Neural cell (in vitro differentiated cells): Measurements from ENCODE around the gene CDC25C. TPM values are rescaled to one million over a fixed set of nuclear protein-coding genes. Genes with fewer than 3 reads are reported as not detected.

Source experiments
- H2AFZ ChIP-seq: fragments of 200-600, 300-800 bp; sonication (generic), shearing (Covaris generic); 2 replicates; pipeline ENCODE4 v1.6.0; 2014; ENCODE audit warnings: low read depth, mild to moderate bottlenecking, antibody characterized with exemption, low read length, moderate library complexity
- H3F3A ChIP-seq: fragments of 200-600 bp; shearing (Covaris generic); 2 replicates; pipeline ENCODE4 v1.6.1; 2016; ENCODE audit warnings: mild to moderate bottlenecking, moderate library complexity, mixed read lengths, antibody characterized with exemption, low read length; ENCODE audit not compliant: insufficient read depth, poor library complexity, severe bottlenecking
- H3K27ac ChIP-seq: fragments of 200-600, 300-800 bp; sonication (generic), shearing (Covaris generic); 2 replicates; pipeline ENCODE4 v1.5.1; 2014; ENCODE audit warnings: mild to moderate bottlenecking, low read length, moderate library complexity
- H3K27me3 ChIP-seq: fragments of 300-800, 200-600 bp; sonication (generic), shearing (Covaris generic); 2 replicates; pipeline ENCODE4 v1.6.0; 2014; ENCODE audit warnings: mild to moderate bottlenecking, low read depth, low read length, moderate library complexity; ENCODE audit not compliant: insufficient read depth
- H3K36me3 ChIP-seq: fragments of 300-800, 200-600 bp; sonication (generic), shearing (Covaris generic); 2 replicates; pipeline ENCODE4 v1.5.1; 2014; ENCODE audit warnings: mild to moderate bottlenecking, antibody characterized with exemption, low read length, moderate library complexity; ENCODE audit not compliant: insufficient read depth
- H3K4me2 ChIP-seq: fragments of 300-800, 200-600 bp; sonication (generic), shearing (Covaris generic); 2 replicates; pipeline ENCODE4 v1.6.0; 2014; ENCODE audit warnings: mild to moderate bottlenecking, low read length
- H3K4me3 ChIP-seq: fragments of 300-800, 200-600 bp; sonication (generic), shearing (Covaris generic); 2 replicates; pipeline ENCODE4 v1.5.1; 2014; ENCODE audit warnings: mild to moderate bottlenecking, low read length, moderate library complexity
- H3K79me2 ChIP-seq: fragments of 200-600 bp; shearing (Covaris generic); replicated peaks from 2 replicates; pipeline ENCODE4 v1.6.0; 2014; ENCODE audit warnings: mild to moderate bottlenecking, low read length, moderate library complexity; ENCODE audit not compliant: insufficient read depth
- H3K9ac ChIP-seq: fragments of 300-800, 200-600 bp; sonication (generic), shearing (Covaris generic); 2 replicates; pipeline ENCODE4 v1.6.1; 2016; ENCODE audit warnings: mild to moderate bottlenecking, low read length, mixed read lengths
- H3K9me2 ChIP-seq: fragments of 200-600 bp; shearing (Covaris generic); 2 replicates; pipeline ENCODE4 v1.6.1; 2016; ENCODE audit warnings: mild to moderate bottlenecking, low read length, mixed read lengths; ENCODE audit not compliant: insufficient read depth
- H3K9me3 ChIP-seq: fragments of 200-600, 300-800 bp; sonication (generic), shearing (Covaris generic); 2 replicates; pipeline ENCODE4 v1.6.1; 2016; ENCODE audit warnings: mild to moderate bottlenecking, mixed run types, low read length, moderate library complexity, mixed read lengths
- H4K20me1 ChIP-seq: fragments of 200-600 bp; shearing (Covaris generic); 2 replicates; pipeline ENCODE4 v1.6.1; 2016; ENCODE audit warnings: mild to moderate bottlenecking, mixed run types; ENCODE audit not compliant: insufficient read depth
- EP300 ChIP-seq: fragments of 450-650 bp; conservative IDR thresholded peaks from 2 replicates; pipeline ENCODE4 v1.6.1; 2014; ENCODE audit warnings: antibody characterized with exemption, mild to moderate bottlenecking, moderate library complexity; ENCODE audit not compliant: poor library complexity, severe bottlenecking
- EZH2 ChIP-seq: fragments of 200-600, 300-800 bp; shearing (Covaris generic), sonication (generic); IDR thresholded peaks from 2 replicates; pipeline ENCODE4 v1.6.1; 2014; ENCODE audit warnings: antibody characterized with exemption, low read length, borderline replicate concordance, mild to moderate bottlenecking; ENCODE audit not compliant: insufficient read depth, poor library complexity, severe bottlenecking
- MXI1 ChIP-seq: fragments of 450-650 bp; conservative IDR thresholded peaks from 2 replicates; pipeline ENCODE4 v1.6.1; 2014; ENCODE audit warnings: antibody characterized with exemption, mild to moderate bottlenecking; ENCODE audit not compliant: poor library complexity, severe bottlenecking
- RAD21 ChIP-seq: fragments of 450-650 bp; conservative IDR thresholded peaks from 2 replicates; pipeline ENCODE4 v1.6.1; 2014; ENCODE audit warnings: antibody characterized with exemption, mild to moderate bottlenecking, moderate library complexity
- SMC3 ChIP-seq: fragments of 450-650 bp; conservative IDR thresholded peaks from 2 replicates; pipeline ENCODE4 v1.6.1; 2014; ENCODE audit warnings: antibody characterized with exemption, mild to moderate bottlenecking, moderate library complexity; ENCODE audit not compliant: poor library complexity
- TAF1 ChIP-seq: IDR thresholded peaks from 2 replicates; pipeline ENCODE4 v1.6.1; 2012; ENCODE audit warnings: low read depth
- polyA plus RNA-seq: library from polyadenylated mRNA; depleted of rRNA; stranded (reverse); fragments of >200 nt; gene quantifications from 2 replicates; pipeline ENCODE4 v1.2.3, GENCODE V29; 2014
- TF ChIP-seq, protein P1 (sequence below): fragments of 450-650 bp; IDR thresholded peaks from 2 replicates; pipeline ENCODE4 v1.5.1; 2014; ENCODE audit warnings: antibody characterized with exemption, mild to moderate bottlenecking, moderate library complexity; ENCODE audit not compliant: poor library complexity, severe bottlenecking
- TF ChIP-seq, protein P2 (sequence below): IDR thresholded peaks from 2 replicates; pipeline ENCODE4 v1.6.1; 2012; ENCODE audit warnings: borderline replicate concordance

The CDC25C gene
- polyA plus RNA-seq, 1 donor from 2014 or later, result 0.71 TPM

DNA sequence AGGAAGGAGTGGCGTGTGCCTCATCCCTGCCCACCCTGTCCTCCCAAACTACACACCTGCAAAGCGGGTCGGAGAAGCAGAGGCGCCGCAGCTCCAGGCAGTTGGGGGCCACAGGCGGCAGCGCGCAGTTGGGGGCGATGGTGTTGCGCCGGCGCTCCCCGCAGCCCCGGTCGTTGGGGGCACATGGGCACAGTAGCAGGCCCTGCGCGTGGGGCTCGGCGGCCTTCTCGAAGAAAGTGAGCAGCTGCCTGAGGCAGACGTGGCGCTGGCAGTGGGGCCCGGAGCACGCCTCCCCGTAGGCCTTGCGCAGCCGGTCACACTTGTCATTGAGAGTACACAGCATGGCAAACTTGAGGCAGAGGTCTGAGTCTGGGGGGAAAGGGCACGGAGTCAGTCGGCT, 74.0 kb downstream of the CDC25C start:
- Histone ChIP-seq H3K4me2 (no peak overlapping the region), H2AFZ (no peak overlapping the region), H3K9me3 (no peaks in the 10 kb centered on the region), H3K79me2 (no peaks in the 10 kb centered on the region), H4K20me1 (no peaks in the 10 kb centered on the region), H3K27ac (no peak overlapping the region), H3K27me3 (no peaks in the 10 kb centered on the region), H3K36me3 (no peaks in the 10 kb centered on the region), H3K9ac (no peak overlapping the region), H3K9me2 (no peaks in the 10 kb centered on the region), H3K4me3 (no peak overlapping the region), H3F3A (no peaks in the 10 kb centered on the region)
- TF ChIP-seq, protein P1, sequence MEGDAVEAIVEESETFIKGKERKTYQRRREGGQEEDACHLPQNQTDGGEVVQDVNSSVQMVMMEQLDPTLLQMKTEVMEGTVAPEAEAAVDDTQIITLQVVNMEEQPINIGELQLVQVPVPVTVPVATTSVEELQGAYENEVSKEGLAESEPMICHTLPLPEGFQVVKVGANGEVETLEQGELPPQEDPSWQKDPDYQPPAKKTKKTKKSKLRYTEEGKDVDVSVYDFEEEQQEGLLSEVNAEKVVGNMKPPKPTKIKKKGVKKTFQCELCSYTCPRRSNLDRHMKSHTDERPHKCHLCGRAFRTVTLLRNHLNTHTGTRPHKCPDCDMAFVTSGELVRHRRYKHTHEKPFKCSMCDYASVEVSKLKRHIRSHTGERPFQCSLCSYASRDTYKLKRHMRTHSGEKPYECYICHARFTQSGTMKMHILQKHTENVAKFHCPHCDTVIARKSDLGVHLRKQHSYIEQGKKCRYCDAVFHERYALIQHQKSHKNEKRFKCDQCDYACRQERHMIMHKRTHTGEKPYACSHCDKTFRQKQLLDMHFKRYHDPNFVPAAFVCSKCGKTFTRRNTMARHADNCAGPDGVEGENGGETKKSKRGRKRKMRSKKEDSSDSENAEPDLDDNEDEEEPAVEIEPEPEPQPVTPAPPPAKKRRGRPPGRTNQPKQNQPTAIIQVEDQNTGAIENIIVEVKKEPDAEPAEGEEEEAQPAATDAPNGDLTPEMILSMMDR, result no peak
- TF ChIP-seq, protein P2, sequence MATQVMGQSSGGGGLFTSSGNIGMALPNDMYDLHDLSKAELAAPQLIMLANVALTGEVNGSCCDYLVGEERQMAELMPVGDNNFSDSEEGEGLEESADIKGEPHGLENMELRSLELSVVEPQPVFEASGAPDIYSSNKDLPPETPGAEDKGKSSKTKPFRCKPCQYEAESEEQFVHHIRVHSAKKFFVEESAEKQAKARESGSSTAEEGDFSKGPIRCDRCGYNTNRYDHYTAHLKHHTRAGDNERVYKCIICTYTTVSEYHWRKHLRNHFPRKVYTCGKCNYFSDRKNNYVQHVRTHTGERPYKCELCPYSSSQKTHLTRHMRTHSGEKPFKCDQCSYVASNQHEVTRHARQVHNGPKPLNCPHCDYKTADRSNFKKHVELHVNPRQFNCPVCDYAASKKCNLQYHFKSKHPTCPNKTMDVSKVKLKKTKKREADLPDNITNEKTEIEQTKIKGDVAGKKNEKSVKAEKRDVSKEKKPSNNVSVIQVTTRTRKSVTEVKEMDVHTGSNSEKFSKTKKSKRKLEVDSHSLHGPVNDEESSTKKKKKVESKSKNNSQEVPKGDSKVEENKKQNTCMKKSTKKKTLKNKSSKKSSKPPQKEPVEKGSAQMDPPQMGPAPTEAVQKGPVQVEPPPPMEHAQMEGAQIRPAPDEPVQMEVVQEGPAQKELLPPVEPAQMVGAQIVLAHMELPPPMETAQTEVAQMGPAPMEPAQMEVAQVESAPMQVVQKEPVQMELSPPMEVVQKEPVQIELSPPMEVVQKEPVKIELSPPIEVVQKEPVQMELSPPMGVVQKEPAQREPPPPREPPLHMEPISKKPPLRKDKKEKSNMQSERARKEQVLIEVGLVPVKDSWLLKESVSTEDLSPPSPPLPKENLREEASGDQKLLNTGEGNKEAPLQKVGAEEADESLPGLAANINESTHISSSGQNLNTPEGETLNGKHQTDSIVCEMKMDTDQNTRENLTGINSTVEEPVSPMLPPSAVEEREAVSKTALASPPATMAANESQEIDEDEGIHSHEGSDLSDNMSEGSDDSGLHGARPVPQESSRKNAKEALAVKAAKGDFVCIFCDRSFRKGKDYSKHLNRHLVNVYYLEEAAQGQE, result no peak
- TF ChIP-seq EZH2 (no peak), SMC3 (no peak), TAF1 (no peak), RAD21 (no peak), MXI1 (no peak), EP300 (no peak)

DNA sequence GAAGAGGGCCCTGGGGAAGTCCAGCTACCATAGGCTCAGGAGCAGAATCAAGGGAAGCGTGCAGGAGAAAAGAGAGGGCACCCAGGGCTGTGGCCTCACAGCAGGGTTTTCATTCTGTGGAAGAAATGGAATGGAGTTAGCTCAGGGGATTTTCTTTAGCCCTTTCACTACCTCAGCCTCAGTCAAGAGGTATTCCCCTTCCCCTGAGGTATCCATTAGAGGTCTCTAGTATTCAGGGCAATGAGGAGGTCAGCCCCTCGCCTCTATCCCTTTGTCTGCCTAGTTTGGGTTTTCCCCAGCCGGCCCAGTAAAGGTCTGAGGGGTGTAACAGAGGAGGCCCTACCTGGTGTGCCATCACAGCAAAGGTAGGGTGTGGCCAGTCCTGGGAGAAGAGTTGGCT, 78.7 kb downstream of the CDC25C start:
- TF ChIP-seq TAF1 (no peak), EP300 (no peak), RAD21 (no peak), MXI1 (no peak), EZH2 (no peak)
- TF ChIP-seq, protein P1, result no peak
- H3K4me3 ChIP-seq, result no peak overlapping the region
- no peaks in the 10 kb centered on the region for H3K79me2 ChIP-seq
- no peak overlapping the region for H2AFZ ChIP-seq
- no peak overlapping the region for H3K9ac ChIP-seq
- H3K27ac ChIP-seq, result no peak overlapping the region
- no peaks in the 10 kb centered on the region for H3K36me3 ChIP-seq
- H3K4me2 ChIP-seq, result no peak overlapping the region
- H3F3A ChIP-seq, result no peaks in the 10 kb centered on the region
- H3K9me3 ChIP-seq, result no peaks in the 10 kb centered on the region
- H3K27me3 ChIP-seq, result no peaks in the 10 kb centered on the region
- no peaks in the 10 kb centered on the region for H3K9me2 ChIP-seq
- H4K20me1 ChIP-seq, result no peaks in the 10 kb centered on the region
